Gastroesophageal sphincter (tissue), 4 donors: ENCODE data around the gene RFX8. TPM values are rescaled to one million over a fixed set of nuclear protein-coding genes. Genes with fewer than 3 reads are reported as not detected.

Source experiments
- ATAC-seq: fragments of 150-250 bp; one replicate; pipeline ENCODE4 v1.9.1; 2016; ENCODE audit warnings: mild to moderate bottlenecking, moderate library complexity
- H3K27ac ChIP-seq, 4 donors: fragments of 200-600 bp; sonication (generic) in 3 of 4; 1 replicate in 3 of 4; 2 replicates in 1 of 4; pipeline ENCODE4 v1.5.1; 2016 to 2019
- H3K27me3 ChIP-seq: fragments of 200-600 bp; sonication (generic); one replicate; pipeline ENCODE4 v1.5.1; 2019
- H3K36me3 ChIP-seq, 2 donors: fragments of 200-600 bp; sonication (generic); one replicate each; pipeline ENCODE4 v1.5.1; 2019; ENCODE audit warnings: control low read depth in 1 of 2
- H3K4me1 ChIP-seq, 3 donors: fragments of 200-600 bp; sonication (generic); 1 replicate in 2 of 3; 2 replicates in 1 of 3; pipeline ENCODE4 v1.5.1; 2016 to 2019; ENCODE audit warnings: control low read depth in 2 of 3
- H3K4me3 ChIP-seq, 2 donors: fragments of 200-600 bp; sonication (generic); one replicate each; pipeline ENCODE4 v1.5.1; 2019; ENCODE audit warnings: mild to moderate bottlenecking in 1 of 2, moderate library complexity in 1 of 2
- H3K9me3 ChIP-seq, 3 donors: fragments of 200-600 bp; sonication (generic); one replicate each; pipeline ENCODE4 v1.5.1; 2017 to 2019; ENCODE audit warnings: control low read depth in 2 of 3
- CTCF ChIP-seq, 4 experiments: fragments of 200-600 bp in 2 of 4; fragments of 450-650 bp in 2 of 4; sonication (generic) in 1 of 4; IDR thresholded peaks; one replicate each; pipeline ENCODE4 v1.5.1; 2017 to 2019; ENCODE audit warnings: antibody characterized with exemption in 4 of 4, mild to moderate bottlenecking in 2 of 4, moderate library complexity in 2 of 4
- EP300 ChIP-seq: sonication (generic); formaldehyde crosslinking; IDR thresholded peaks from one replicate; pipeline ENCODE4 v1.6.1; 2017; ENCODE audit warnings: antibody characterized with exemption, mild to moderate bottlenecking
- POLR2A ChIP-seq, 2 donors: fragments of 450-650 bp; IDR thresholded peaks; one replicate each; pipeline ENCODE4 v1.6.1; 2017; ENCODE audit warnings: antibody characterized with exemption in 2 of 2, mild to moderate bottlenecking in 2 of 2, moderate library complexity in 1 of 2
- POLR2AphosphoS5 ChIP-seq: sonication (generic); formaldehyde crosslinking; IDR thresholded peaks from one replicate; pipeline ENCODE4 v1.6.1; 2017; ENCODE audit warnings: antibody characterized with exemption
- WGBS, 2 donors: methylation state at CpG; one replicate each; pipeline ENCODE4 v1.1.5; 2018; ENCODE audit warnings: low coverage in 1 of 2; 5-methylcytosine and 5-hydroxymethylcytosine counted together
- total RNA-seq, 4 donors: library from RNA; depleted of rRNA; stranded (reverse); fragments of >200 nt; gene quantifications; one replicate each; pipeline ENCODE4 v1.1.0, GENCODE V29; 2016

RFX8 gene
- total RNA-seq, 4 donors from 2014 or later: 0.54 TPM; not detected in 3

- ATAC-seq: no peak
Measured at GRCh38 chr2:101395545-101396315, 79.2 kb downstream of the RFX8 start.

DNA sequence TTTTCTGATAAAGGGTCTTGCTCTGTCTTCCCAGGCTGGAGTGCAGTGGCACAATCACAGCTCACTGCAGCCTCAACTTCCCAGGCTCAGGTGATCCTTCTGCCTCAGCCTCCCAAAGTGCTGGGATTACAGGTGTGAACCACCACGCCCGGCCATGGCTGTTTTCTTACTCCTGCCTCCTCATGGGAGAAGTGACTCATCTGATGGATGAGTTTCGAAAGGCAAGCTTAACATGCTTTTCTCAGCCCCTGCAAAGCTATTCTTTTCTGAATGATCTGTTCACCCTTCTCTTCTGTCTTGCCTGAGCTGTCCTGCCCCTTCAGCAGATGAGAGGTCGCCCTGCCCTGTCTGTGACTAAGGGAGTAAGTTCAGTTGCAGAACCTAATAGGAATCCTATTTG lies 86.7 kb downstream of the RFX8 start:
- 36 to 47% methylated on average over 3 to 4 of the region's 4 CpGs for WGBS, 2 donors

More at GRCh38 chr2:101395545-101396315, 79.2 kb downstream of the RFX8 start:
- H3K9me3 ChIP-seq: no peaks in the 10 kb centered on the region
- TF ChIP-seq EP300 (no peak), POLR2A (IDR thresholded peaks at IDR 0.05) (no peak)
- no peaks in the 10 kb centered on the region for H3K4me1 ChIP-seq
- H3K27ac ChIP-seq: no peak overlapping the region
- peaks cover 23% of the 10 kb centered on the region for H3K27me3 ChIP-seq
- H3K4me3 ChIP-seq: no peak overlapping the region
- WGBS, 2 donors: 80 to 84% methylated on average over 2 to 5 of the region's 6 CpGs
- H3K36me3 ChIP-seq: no peaks in the 10 kb centered on the region

GRCh38 chr2:101387151-101387834 lies 87.6 kb downstream of the RFX8 start, which contains the start of gene CREG2:
CREG2 (minus strand) TSS chr2:101387503; CDS start chr2:101387457, 46 bp downstream.
- peak within 1 kb of the TSS in 1 of 2 donors; percentile 55 for H3K4me3 ChIP-seq
- WGBS, 2 donors: 0% methylated on average over 4 of the region's 79 CpGs; no CpG with 5 or more reads in 1 of the 2 donors

More for the DNA sequence above, 86.7 kb downstream of the RFX8 start:
- no peak for ATAC-seq
- Histone ChIP-seq H3K27me3 (peaks cover 87% of the 10 kb centered on the region), H3K36me3 (no peaks in the 10 kb centered on the region), H3K4me1 (peaks cover 0 to 21% (median 3%) of the 10 kb centered on the region in 3 donors), H3K9me3 (no peaks in the 10 kb centered on the region), H3K27ac (no peak overlapping the region), H3K4me3 (no peak overlapping the region)
- TF ChIP-seq POLR2AphosphoS5 (no peak), CTCF (IDR thresholded peaks at IDR 0.05) (no peak), POLR2A (IDR thresholded peaks at IDR 0.05) (no peak)

GRCh38 chr2:101386599-101387150 lies 88.2 kb downstream of the RFX8 start:
- Histone ChIP-seq H3K27me3 (peaks cover 93% of the 10 kb centered on the region), H3K4me3 (peak overlapping the region in 1 of 2 donors; percentile 55), H3K4me1 (peaks cover 0 to 21% (median 3%) of the 10 kb centered on the region in 3 donors), H3K27ac (no peak overlapping the region), H3K36me3 (no peaks in the 10 kb centered on the region), H3K9me3 (no peaks in the 10 kb centered on the region)
- TF ChIP-seq EP300 (no peak), POLR2AphosphoS5 (no peak), POLR2A (IDR thresholded peaks at IDR 0.05) (no peak), CTCF (IDR thresholded peaks at IDR 0.05) (no peak)
- 10 to 12% methylated on average over 2 to 13 of the region's 45 CpGs for WGBS, 2 donors
- ATAC-seq: peak; percentile 46

More at GRCh38 chr2:101387151-101387834, 87.6 kb downstream of the RFX8 start, which contains the start of gene CREG2:
- Histone ChIP-seq H3K9me3 (no peaks in the 10 kb centered on the region), H3K27me3 (peaks cover 93% of the 10 kb centered on the region), H3K27ac (no peak within 1 kb of the TSS), H3K4me1 (peaks cover 0 to 21% (median 3%) of the 10 kb centered on the region in 3 donors), H3K36me3 (no peaks in the 10 kb centered on the region)
- peak; percentile 81 for ATAC-seq
- peak in 3 of 4 experiments; percentile 31 to 51 (median 43) for TF ChIP-seq CTCF (IDR thresholded peaks at IDR 0.05)
- TF ChIP-seq POLR2AphosphoS5: no peak
- TF ChIP-seq EP300: no peak
- no peak for TF ChIP-seq POLR2A (IDR thresholded peaks at IDR 0.05)

GRCh38 chr2:101383016-101383541 lies 91.8 kb downstream of the RFX8 start:
- H3K36me3 ChIP-seq: no peaks in the 10 kb centered on the region
- H3K9me3 ChIP-seq: no peaks in the 10 kb centered on the region
- TF ChIP-seq EP300: no peak
- TF ChIP-seq CTCF (IDR thresholded peaks at IDR 0.05): no peak
- TF ChIP-seq POLR2A (IDR thresholded peaks at IDR 0.05): no peak
- H3K4me1 ChIP-seq: peaks cover 0 to 19% (median 3%) of the 10 kb centered on the region in 3 donors
- ATAC-seq: no peak
- no peak overlapping the region for H3K27ac ChIP-seq
- no peak overlapping the region for H3K4me3 ChIP-seq
- H3K27me3 ChIP-seq: peaks cover 65% of the 10 kb centered on the region
- WGBS, 2 donors: 67 to 92% methylated on average over 4 of the region's 7 CpGs
